NCI-H1092 treated with DMSO at 0.1 percent for 48 hours (cell line): ENCODE data around the gene KANSL3.
"Not testable (repeated sequence)": the region's sequence is repeated elsewhere in the genome, so short reads cannot be mapped to it uniquely, and the experiment has no call there.

Experiments
- DNase-seq: peaks from one replicate; lab custom pipeline; 2025; lab: John Stamatoyannopoulos, UW

Gene KANSL3

GRCh38 chr2:96654791-96655190 lies 16.7 kb upstream of the KANSL3 start:
- DNase-seq = not testable (repeated sequence)

- DNase-seq = no peak
These were observed 13.7 kb upstream of the KANSL3 start for GRCh38 chr2:96651793-96652192.

GRCh38 chr2:96649342-96649741 lies 11.2 kb upstream of the KANSL3 start:
- no peak for DNase-seq

- no peak for DNase-seq
These were observed 10.3 kb upstream of the KANSL3 start for GRCh38 chr2:96648306-96648930.

- DNase-seq = no peak
These were observed 9.6 kb upstream of the KANSL3 start for GRCh38 chr2:96647681-96648080.

GRCh38 chr2:96642564-96643360 lies 4.7 kb upstream of the KANSL3 start, which contains the start of gene FER1L5:
FER1L5 (plus strand) TSS chr2:96642764; CDS start chr2:96642837, 73 bp downstream.
- DNase-seq = no peak

GRCh38 chr2:96637385-96638143 lies 548 bp downstream of the KANSL3 start:
- peak; percentile 27 for DNase-seq

- no peak for DNase-seq
These were observed 1.5 kb downstream of the KANSL3 start for GRCh38 chr2:96636551-96637171.

GRCh38 chr2:96633641-96634040 lies 4.5 kb downstream of the KANSL3 start:
- no peak for DNase-seq

- no peak for DNase-seq
These were observed 6.2 kb downstream of the KANSL3 start for GRCh38 chr2:96631804-96632435.

GRCh38 chr2:96626553-96626942 lies 11.6 kb downstream of the KANSL3 start:
- no peak for DNase-seq

GRCh38 chr2:96625571-96626552 lies 12.2 kb downstream of the KANSL3 start:
- DNase-seq = no peak

- DNase-seq = no peak
These were observed 15.0 kb downstream of the KANSL3 start for GRCh38 chr2:96623116-96623515.

GRCh38 chr2:96622544-96622943 lies 15.6 kb downstream of the KANSL3 start:
- DNase-seq = no peak

GRCh38 chr2:96618596-96619283 lies 19.4 kb downstream of the KANSL3 start:
- no peak for DNase-seq

GRCh38 chr2:96617012-96617411 lies 21.1 kb downstream of the KANSL3 start:
- DNase-seq = no peak

- no peak for DNase-seq
These were observed 21.6 kb downstream of the KANSL3 start for GRCh38 chr2:96616535-96616934.

- DNase-seq = no peak
These were observed 22.0 kb downstream of the KANSL3 start for GRCh38 chr2:96616128-96616527.

GRCh38 chr2:96608469-96609455 lies 29.4 kb downstream of the KANSL3 start:
- no peak for DNase-seq
